ENCODE measurements around the gene SPRED3.

SPRED3 gene

GRCh38 chr19:38441657-38442348 lies 53.3 kb downstream of the SPRED3 start:
- peak; percentile 74 for DNase-seq (ENCODE audit: low spot score)
- TF ChIP-seq CTCF (IDR thresholded peaks at IDR 0.05; ENCODE audit: borderline replicate concordance, control extremely low read depth, extremely low read depth, insufficient read depth, missing control alignments), result peak; percentile 29
- in situ Hi-C loops (cut with MboI; ENCODE audit: low sequenced_read_pairs, unreplicated experiment), result no loop called here

DNA sequence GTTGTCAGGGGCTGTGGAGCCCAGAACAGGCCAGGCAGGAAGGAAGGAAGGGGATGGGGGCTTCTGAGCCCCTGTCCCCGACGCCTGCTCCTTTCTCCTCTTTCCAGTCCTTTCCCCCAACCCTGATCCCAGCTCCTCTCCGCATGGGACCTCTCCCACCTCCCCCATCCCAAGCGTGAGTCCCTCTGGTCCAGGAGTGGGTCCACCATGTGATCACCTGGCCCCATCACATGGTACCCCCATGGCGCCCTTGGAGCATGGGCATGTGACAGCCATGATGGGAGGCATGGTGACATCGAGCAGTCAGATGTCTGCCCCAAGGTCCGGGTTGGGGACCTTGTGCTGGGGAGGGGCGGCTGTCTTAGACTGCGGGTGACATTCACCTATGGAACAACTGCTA lies 54.2 kb downstream of the SPRED3 start:
- DNase-seq (ENCODE audit: low spot score), result no peak
- in situ Hi-C loops (cut with MboI; ENCODE audit: low sequenced_read_pairs, unreplicated experiment), result no loop called here
- no peak for TF ChIP-seq CTCF (IDR thresholded peaks at IDR 0.05; ENCODE audit: borderline replicate concordance, control extremely low read depth, extremely low read depth, insufficient read depth, missing control alignments)

DNA sequence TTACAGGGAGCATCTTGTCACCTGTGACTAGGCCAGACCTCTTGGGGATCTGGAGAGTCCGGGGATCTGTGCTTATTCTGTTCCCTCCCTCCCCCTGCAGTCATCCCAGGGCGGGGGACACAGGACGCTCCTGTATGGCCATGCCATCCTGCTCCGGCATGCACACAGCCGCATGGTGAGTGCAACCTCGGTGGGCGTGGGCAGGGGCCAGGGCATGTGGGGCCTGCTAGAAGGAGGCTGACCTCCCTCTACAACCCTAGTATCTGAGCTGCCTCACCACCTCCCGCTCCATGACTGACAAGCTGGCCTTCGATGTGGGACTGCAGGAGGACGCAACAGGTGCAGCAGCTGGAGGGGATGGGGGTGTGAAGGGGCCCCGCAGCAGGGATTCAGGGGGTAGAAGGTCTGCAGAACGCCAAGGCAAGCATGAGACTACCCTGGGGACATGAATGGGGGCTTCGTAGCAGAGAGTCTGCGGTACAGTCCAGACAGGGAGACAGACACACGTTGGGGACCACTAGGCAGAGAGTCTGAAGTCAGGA lies 55.0 kb downstream of the SPRED3 start:
- TF ChIP-seq CTCF (IDR thresholded peaks at IDR 0.05; ENCODE audit: borderline replicate concordance, control extremely low read depth, extremely low read depth, insufficient read depth, missing control alignments), result no peak
- in situ Hi-C loops (cut with MboI; ENCODE audit: low sequenced_read_pairs, unreplicated experiment), result no loop called here

GRCh38 chr19:38444026-38444425 lies 55.5 kb downstream of the SPRED3 start:
- TF ChIP-seq CTCF (IDR thresholded peaks at IDR 0.05; ENCODE audit: borderline replicate concordance, control extremely low read depth, extremely low read depth, insufficient read depth, missing control alignments), result no peak
- in situ Hi-C loops (cut with MboI; ENCODE audit: low sequenced_read_pairs, unreplicated experiment), result no loop called here
- no peak for DNase-seq (ENCODE audit: low spot score)

More for the DNA sequence above, 55.0 kb downstream of the SPRED3 start:
- DNase-seq (ENCODE audit: low spot score), result no peak

DNA sequence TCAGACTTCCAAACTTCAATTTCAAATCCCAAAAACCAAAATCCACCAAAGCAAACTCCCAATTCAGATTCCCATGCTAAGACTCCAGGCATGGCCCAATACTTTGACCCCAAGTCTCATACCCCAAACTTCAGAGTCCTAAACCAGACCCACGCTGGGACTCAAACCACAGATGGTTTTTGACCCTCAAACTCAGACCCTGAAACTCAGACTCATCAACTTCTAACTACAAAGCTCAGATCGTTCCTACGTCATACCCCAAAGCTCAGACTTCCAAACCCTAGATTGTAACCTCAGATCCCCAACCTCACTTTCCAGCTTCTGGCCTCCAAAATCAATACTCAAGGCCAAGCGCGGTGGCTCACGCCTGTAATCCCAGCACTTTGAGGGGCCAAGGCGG lies 56.9 kb downstream of the SPRED3 start:
- in situ Hi-C loops (cut with MboI; ENCODE audit: low sequenced_read_pairs, unreplicated experiment), result no loop called here
- no peak for DNase-seq (ENCODE audit: low spot score)
- no peak for TF ChIP-seq CTCF (IDR thresholded peaks at IDR 0.05; ENCODE audit: borderline replicate concordance, control extremely low read depth, extremely low read depth, insufficient read depth, missing control alignments)

DNA sequence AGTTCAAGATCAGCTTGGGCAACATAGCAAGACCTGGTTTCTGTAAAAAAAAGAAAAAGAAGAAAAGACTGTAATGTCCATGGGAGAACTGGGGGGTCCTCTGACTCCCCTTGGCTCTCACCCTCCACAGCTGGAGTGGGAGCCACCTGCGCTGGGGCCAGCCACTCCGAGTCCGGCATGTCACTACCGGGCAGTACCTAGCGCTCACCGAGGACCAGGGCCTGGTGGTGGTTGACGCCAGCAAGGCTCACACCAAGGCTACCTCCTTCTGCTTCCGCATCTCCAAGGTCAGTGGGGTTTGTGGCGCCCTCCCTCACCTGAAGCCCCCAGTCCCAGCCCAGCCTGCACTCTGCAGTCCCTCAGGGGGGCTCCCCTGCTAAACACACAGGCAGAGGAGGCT lies 59.7 kb downstream of the SPRED3 start:
- no peak for DNase-seq (ENCODE audit: low spot score)
- no peak for TF ChIP-seq CTCF (IDR thresholded peaks at IDR 0.05; ENCODE audit: borderline replicate concordance, control extremely low read depth, extremely low read depth, insufficient read depth, missing control alignments)
- in situ Hi-C loops (cut with MboI; ENCODE audit: low sequenced_read_pairs, unreplicated experiment), result no loop called here
